GM12891 (cell line): ENCODE data around the gene STAT6.

Experiments used
- POLR2A ChIP-seq: IDR thresholded peaks from 2 replicates; pipeline ENCODE4 v1.6.1; 2011; ENCODE audit warnings: low read depth, low read length, control low read depth
- POLR2AphosphoS5 ChIP-seq: IDR thresholded peaks from 2 replicates; pipeline ENCODE4 v1.6.1; 2011; ENCODE audit warnings: low read depth, low read length, control low read depth

GRCh38 chr12:57099047-57099714 lies 12.0 kb downstream of the STAT6 start:
- no peak for TF ChIP-seq POLR2A
- TF ChIP-seq POLR2AphosphoS5: 0 out of 2 replicates have a peak, but pooled peaks have one; percentile 0
